ENCODE results near the gene BHLHA15.

Gene BHLHA15

DNA sequence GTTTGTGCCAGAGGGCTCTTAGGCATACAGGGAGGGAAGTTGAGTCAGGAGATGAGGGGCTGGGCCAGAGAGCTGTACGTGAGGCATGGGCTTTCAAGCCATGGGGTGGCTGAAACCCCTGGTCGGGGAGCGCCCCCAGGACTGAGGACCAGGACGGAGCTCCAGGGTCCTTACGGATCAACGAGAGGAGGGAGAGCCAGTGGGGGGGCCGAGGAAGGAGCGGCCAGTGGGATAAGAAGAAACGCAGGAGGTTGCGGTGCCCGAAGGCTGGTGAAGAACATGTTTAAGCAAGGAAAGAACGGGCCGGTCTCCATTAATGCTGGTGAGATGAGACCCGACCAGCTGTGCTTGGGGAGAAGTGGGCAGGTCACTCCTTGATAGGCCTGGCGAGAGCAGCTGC, 43.6 kb upstream of the BHLHA15 start:
- TF ChIP-seq, protein P1, sequence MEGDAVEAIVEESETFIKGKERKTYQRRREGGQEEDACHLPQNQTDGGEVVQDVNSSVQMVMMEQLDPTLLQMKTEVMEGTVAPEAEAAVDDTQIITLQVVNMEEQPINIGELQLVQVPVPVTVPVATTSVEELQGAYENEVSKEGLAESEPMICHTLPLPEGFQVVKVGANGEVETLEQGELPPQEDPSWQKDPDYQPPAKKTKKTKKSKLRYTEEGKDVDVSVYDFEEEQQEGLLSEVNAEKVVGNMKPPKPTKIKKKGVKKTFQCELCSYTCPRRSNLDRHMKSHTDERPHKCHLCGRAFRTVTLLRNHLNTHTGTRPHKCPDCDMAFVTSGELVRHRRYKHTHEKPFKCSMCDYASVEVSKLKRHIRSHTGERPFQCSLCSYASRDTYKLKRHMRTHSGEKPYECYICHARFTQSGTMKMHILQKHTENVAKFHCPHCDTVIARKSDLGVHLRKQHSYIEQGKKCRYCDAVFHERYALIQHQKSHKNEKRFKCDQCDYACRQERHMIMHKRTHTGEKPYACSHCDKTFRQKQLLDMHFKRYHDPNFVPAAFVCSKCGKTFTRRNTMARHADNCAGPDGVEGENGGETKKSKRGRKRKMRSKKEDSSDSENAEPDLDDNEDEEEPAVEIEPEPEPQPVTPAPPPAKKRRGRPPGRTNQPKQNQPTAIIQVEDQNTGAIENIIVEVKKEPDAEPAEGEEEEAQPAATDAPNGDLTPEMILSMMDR (IDR thresholded peaks at IDR 0.05; ENCODE audit: low read length, missing control alignments): no peak
- no peak for DNase-seq (ENCODE audit: low read depth)
- H3K4me3 ChIP-seq (replicated peaks; ENCODE audit: low read depth, low read length): no peak overlapping the region

DNA sequence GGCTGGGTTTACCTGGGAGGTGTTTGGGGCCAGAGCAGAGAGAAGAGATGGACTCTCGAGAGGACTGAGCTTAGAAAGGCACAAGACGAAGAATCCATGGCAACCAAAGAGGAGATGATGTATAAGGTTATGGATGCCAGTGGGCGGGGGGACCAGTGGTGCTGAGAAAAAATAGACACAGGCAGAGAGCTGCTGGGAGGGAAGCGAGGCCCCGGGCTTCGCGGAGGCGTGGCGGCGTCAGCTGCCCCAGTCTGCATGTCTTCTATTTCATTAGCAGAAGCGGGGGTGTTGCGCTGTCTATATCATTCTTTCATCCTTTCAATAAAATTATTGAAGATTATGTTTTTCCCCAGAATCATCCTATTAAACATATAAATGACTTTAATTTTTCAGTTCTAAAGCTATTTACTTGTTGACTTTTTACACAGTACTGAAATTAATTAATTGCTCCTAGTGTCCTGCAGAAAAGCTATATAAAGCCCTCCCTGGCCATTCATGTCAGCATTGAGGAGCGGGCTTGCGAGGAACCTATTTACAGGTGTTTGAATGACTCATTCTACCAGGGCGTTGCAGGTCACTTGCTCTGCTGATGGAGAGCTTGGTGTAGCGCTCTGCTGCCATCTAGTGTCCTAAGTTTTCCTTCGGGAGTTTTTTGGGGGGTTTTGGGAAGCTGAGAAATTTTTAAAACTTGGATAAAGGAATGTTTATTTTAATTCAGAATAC, 42.9 kb upstream of the BHLHA15 start:
- peak; percentile 68 for DNase-seq (ENCODE audit: low read depth)
- TF ChIP-seq, protein P1 (IDR thresholded peaks at IDR 0.05; ENCODE audit: low read length, missing control alignments): peak; percentile 74

DNA sequence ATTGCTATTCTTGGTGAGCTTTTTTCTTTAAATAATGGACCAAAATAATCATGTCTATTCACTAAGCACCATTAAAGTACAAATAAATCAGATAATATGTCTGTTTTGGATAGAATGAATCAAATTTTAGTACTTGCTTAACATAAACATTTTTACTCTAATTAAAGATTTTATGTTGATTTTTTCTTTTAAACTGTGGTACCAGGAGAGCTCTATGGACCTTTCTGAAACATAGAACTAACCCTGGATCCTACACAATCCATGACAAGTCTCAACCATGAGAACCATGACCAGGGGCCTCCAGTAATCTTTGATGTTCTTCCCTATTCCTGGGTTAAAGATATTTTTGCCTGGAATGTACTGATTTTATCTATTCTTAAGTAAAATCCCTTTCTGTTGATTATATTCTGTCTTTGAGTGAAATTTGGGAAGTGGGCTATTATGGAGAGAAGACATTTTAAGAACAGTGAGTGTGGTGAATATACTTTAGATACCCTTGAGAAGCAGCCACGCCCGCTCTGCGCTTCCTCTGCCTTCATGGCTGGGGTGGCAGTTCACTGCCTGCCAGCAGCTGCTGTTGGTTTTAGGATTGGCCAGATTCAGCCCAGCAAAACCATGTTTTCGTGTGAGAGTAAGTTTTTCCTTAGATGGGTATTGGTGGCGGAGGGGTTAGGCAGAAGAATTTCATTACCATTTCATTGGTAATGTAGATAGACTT, 42.2 kb upstream of the BHLHA15 start:
- DNase-seq (ENCODE audit: low read depth): no peak
- no peak overlapping the region for H3K4me3 ChIP-seq (replicated peaks; ENCODE audit: low read depth, low read length)
- TF ChIP-seq, protein P1 (IDR thresholded peaks at IDR 0.05; ENCODE audit: low read length, missing control alignments): no peak

More for the DNA sequence above, 42.9 kb upstream of the BHLHA15 start:
- no peak overlapping the region for H3K4me3 ChIP-seq (replicated peaks; ENCODE audit: low read depth, low read length)

DNA sequence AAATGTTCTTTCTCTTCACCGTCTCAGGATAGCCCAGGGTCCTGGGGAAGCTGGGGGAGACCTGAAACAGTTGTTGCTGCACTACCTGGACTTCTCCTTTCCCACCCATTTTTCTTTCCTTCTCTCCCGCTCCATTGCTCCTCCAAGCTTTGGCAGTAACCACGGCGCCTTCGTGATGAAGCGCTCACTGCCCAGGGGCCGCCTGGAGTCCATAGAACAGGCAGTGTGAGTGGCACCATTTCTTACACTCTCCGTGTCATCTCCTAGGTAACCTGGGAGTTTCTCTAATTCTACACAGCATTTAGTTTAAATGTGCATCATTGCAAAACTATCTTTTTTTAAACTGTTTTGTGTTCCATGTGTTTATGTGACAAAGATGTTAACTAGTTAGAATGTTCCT, 40.3 kb upstream of the BHLHA15 start:
- no peak overlapping the region for H3K4me3 ChIP-seq (replicated peaks; ENCODE audit: low read depth, low read length)
- TF ChIP-seq, protein P1 (IDR thresholded peaks at IDR 0.05; ENCODE audit: low read length, missing control alignments): no peak
- DNase-seq (ENCODE audit: low read depth): no peak

DNA sequence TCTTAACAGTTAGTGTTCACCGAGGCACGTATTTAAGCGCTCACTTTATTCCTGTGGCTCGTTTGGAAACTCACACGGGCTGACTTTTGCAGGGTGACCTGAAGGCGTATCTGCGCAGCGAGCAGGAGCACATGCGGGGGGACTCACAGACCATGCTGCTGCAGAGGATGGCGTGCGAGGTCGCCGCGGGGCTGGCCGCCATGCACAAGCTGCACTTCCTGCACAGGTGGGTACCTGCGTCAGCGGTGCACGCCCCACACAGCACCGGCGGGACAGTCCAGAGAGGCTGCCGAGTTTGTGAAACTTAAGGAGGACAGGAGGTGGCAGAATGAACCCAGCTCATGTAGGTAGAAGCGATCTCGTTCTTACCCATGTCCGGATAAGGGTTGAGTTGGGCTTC, 39.8 kb upstream of the BHLHA15 start:
- H3K4me3 ChIP-seq (replicated peaks; ENCODE audit: low read depth, low read length): no peak overlapping the region
- TF ChIP-seq, protein P1 (IDR thresholded peaks at IDR 0.05; ENCODE audit: low read length, missing control alignments): no peak
- DNase-seq (ENCODE audit: low read depth): no peak

DNA sequence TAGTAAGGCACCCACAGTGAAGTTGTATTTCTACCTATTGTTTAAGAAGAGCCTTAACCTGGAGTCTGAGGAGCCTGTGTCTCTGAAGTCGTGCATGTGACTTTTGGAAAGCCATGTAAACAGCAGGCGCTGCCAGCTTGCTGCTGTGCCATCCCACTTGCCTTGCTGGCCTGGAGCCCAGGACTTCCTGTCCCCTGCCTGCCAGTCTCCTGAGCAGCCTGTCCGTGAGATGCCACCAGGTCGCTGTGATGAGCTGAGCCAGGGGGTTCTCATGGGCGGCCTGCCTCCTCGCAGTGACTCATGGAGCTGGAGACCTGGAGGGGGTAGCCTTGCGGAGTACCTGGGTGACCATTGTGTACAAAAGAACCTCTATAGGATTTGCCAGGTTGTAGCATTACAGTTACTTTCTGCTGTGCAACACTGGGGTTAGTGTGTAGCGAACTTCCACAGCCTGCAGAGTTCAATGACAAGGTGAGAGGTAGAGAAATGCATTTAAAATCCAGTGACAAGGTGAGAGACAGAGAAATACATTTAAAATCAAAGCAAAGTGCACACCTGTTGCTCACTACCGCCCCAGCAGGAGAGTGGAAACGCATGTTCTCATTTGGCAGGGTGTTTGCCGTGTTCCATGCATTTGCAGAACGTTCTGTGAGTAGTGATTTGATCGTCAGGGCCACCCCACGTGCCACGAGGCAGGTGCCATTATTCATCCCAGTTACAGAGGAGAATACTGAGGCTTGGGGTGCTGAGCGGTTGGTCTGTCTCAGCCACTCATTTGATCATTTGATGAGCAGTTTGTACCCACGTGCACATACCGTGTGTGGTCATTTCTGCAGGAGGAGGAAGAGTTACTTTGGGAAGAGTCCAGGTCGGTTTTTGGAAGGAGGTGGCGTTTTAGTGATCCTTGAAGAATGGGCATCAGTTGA, 36.6 kb upstream of the BHLHA15 start:
- H3K4me3 ChIP-seq (replicated peaks; ENCODE audit: low read depth, low read length): no peak overlapping the region
- TF ChIP-seq, protein P1 (IDR thresholded peaks at IDR 0.05; ENCODE audit: low read length, missing control alignments): no peak
- no peak for DNase-seq (ENCODE audit: low read depth)
